Mesenchymal stem cell (in vitro differentiated cells and primary cell): Measurements from ENCODE around the gene TTC7B.

Experiments used
- DNase-seq: peaks from one replicate; pipeline ENCODE4 v3.0.0-alpha.2; 2013
- H2AFZ ChIP-seq: one replicate; pipeline ENCODE4 v1.6.1; 2013; ENCODE audit warnings: low read depth, mild to moderate bottlenecking, control low read depth, inconsistent platforms, low read length, moderate library complexity
- H2AK5ac ChIP-seq: 2 replicates; pipeline ENCODE4 v1.6.1; 2013; ENCODE audit warnings: low read length, moderate library complexity, mild to moderate bottlenecking, inconsistent platforms; ENCODE audit not compliant: severe bottlenecking
- H2BK120ac ChIP-seq: one replicate; pipeline ENCODE4 v1.6.1; 2013; ENCODE audit warnings: low read depth, mild to moderate bottlenecking, inconsistent platforms, low read length, moderate library complexity
- H2BK12ac ChIP-seq, 2 experiments: one replicate each; pipeline ENCODE4 v1.6.1; 2013; ENCODE audit warnings: inconsistent platforms in 2 of 2, low read length in 2 of 2, mild to moderate bottlenecking in 2 of 2, moderate library complexity in 2 of 2, control low read depth in 1 of 2
- H2BK15ac ChIP-seq: one replicate; pipeline ENCODE4 v1.6.1; 2013; ENCODE audit warnings: mild to moderate bottlenecking, low read depth, inconsistent platforms; ENCODE audit not compliant: poor library complexity, severe bottlenecking
- H2BK5ac ChIP-seq: 2 replicates; pipeline ENCODE4 v1.6.1; 2013; ENCODE audit warnings: low read depth, mild to moderate bottlenecking, low read length, control low read depth, inconsistent platforms; ENCODE audit not compliant: poor library complexity, severe bottlenecking
- H3K14ac ChIP-seq, 2 experiments: one replicate each; pipeline ENCODE4 v1.6.1; 2013; ENCODE audit warnings: inconsistent platforms in 2 of 2, low read length in 2 of 2, control low read depth in 1 of 2, mild to moderate bottlenecking in 1 of 2, moderate library complexity in 1 of 2
- H3K18ac ChIP-seq, 2 experiments: one replicate each; pipeline ENCODE4 v1.6.1; 2013; ENCODE audit warnings: inconsistent platforms in 2 of 2, low read length in 2 of 2, control low read depth in 1 of 2, low read depth in 1 of 2, mild to moderate bottlenecking in 1 of 2
- H3K23ac ChIP-seq, 2 experiments: one replicate each; pipeline ENCODE4 v1.6.1; 2013; ENCODE audit warnings: inconsistent platforms in 2 of 2, low read length in 2 of 2, mild to moderate bottlenecking in 2 of 2, moderate library complexity in 2 of 2, control low read depth in 1 of 2
- H3K27ac ChIP-seq: 2 replicates; pipeline ENCODE4 v1.5.1; 2013; ENCODE audit warnings: mild to moderate bottlenecking, moderate library complexity, low read length, control low read depth, inconsistent platforms; ENCODE audit not compliant: poor library complexity, severe bottlenecking
- H3K27me3 ChIP-seq, 2 experiments: 2 replicates each; pipeline versions ENCODE4 v1.6.1 to v1.7.0; 2013; ENCODE audit warnings: low read length in 2 of 2, mild to moderate bottlenecking in 2 of 2, moderate library complexity in 2 of 2, control low read depth in 1 of 2, inconsistent platforms in 1 of 2; ENCODE audit not compliant: control insufficient read depth in 1 of 2, insufficient read depth in 1 of 2
- H3K36me3 ChIP-seq, 2 experiments: 2 replicates each; pipeline versions ENCODE4 v1.6.1 to v1.7.0; 2013; ENCODE audit warnings: low read length in 2 of 2, control low read depth in 1 of 2, inconsistent platforms in 1 of 2, low read depth in 1 of 2, mild to moderate bottlenecking in 1 of 2; ENCODE audit not compliant: insufficient read depth in 2 of 2, control insufficient read depth in 1 of 2
- H3K4ac ChIP-seq, 2 experiments: one replicate each; pipeline ENCODE4 v1.6.1; 2013; ENCODE audit warnings: inconsistent platforms in 2 of 2, low read length in 2 of 2, mild to moderate bottlenecking in 2 of 2, moderate library complexity in 2 of 2, control low read depth in 1 of 2, low read depth in 1 of 2
- H3K4me1 ChIP-seq: 2 replicates; pipeline ENCODE4 v1.6.1; 2013; ENCODE audit warnings: low read depth, low read length, control low read depth; ENCODE audit not compliant: control insufficient read depth, insufficient read depth
- H3K4me2 ChIP-seq: 2 replicates; pipeline ENCODE4 v1.6.1; 2013; ENCODE audit warnings: low read length, mild to moderate bottlenecking, inconsistent platforms; ENCODE audit not compliant: poor library complexity, severe bottlenecking
- H3K4me3 ChIP-seq, 2 experiments: 2 replicates each; pipeline versions ENCODE4 v1.5.1 to v1.7.0; 2013; ENCODE audit warnings: low read length in 2 of 2, mild to moderate bottlenecking in 2 of 2, control low read depth in 1 of 2, low read depth in 1 of 2; ENCODE audit not compliant: insufficient read depth in 1 of 2
- H3K79me1 ChIP-seq: replicated peaks from 2 replicates; pipeline ENCODE4 v1.6.1; 2013; ENCODE audit warnings: mild to moderate bottlenecking, control low read depth, low read length, inconsistent platforms; ENCODE audit not compliant: poor library complexity, severe bottlenecking
- H3K9ac ChIP-seq: 2 replicates; pipeline ENCODE4 v1.7.0; 2013; ENCODE audit warnings: mild to moderate bottlenecking, low read length, moderate library complexity
- H3K9me3 ChIP-seq: 2 replicates; pipeline ENCODE4 v1.7.0; 2013; ENCODE audit warnings: mild to moderate bottlenecking, low read length; ENCODE audit not compliant: control insufficient read depth
- H4K8ac ChIP-seq: one replicate; pipeline ENCODE4 v1.6.1; 2013; ENCODE audit warnings: inconsistent platforms, mild to moderate bottlenecking, low read length, moderate library complexity
- H4K91ac ChIP-seq: one replicate; pipeline ENCODE4 v1.6.1; 2013; ENCODE audit warnings: mild to moderate bottlenecking, low read length, inconsistent platforms
- WGBS: methylation state at CpG from one replicate; pipeline ENCODE4 v1.1.7; 2013; ENCODE audit warnings: mixed read lengths; 5-methylcytosine and 5-hydroxymethylcytosine counted together

Gene TTC7B

GRCh38 chr14:90549794-90550641 lies 266.2 kb downstream of the TTC7B start:
- Histone ChIP-seq H3K27ac (no peak overlapping the region), H3K9ac (no peak overlapping the region), H4K8ac (no peak overlapping the region), H2BK120ac (no peak overlapping the region), H3K23ac (no peak overlapping the region), H2BK12ac (no peak overlapping the region), H3K18ac (no peak overlapping the region), H2AK5ac (no peak overlapping the region), H3K36me3 (peaks cover 0 to 5% of the 10 kb centered on the region in 2 experiments), H3K9me3 (no peaks in the 10 kb centered on the region), H2AFZ (no peak overlapping the region), H4K91ac (no peak overlapping the region), H2BK5ac (no peak overlapping the region), H3K4me3 (no peak overlapping the region), H2BK15ac (no peak overlapping the region), H3K4me1 (peaks cover 8% of the 10 kb centered on the region), H3K27me3 (no peaks in the 10 kb centered on the region), H3K4ac (no peak overlapping the region), H3K4me2 (no peak overlapping the region), H3K79me1 (no peaks in the 10 kb centered on the region), H3K14ac (no peak overlapping the region)
- WGBS = 91% methylated on average over 10 of the region's 10 CpGs
- DNase-seq = no peak

DNA sequence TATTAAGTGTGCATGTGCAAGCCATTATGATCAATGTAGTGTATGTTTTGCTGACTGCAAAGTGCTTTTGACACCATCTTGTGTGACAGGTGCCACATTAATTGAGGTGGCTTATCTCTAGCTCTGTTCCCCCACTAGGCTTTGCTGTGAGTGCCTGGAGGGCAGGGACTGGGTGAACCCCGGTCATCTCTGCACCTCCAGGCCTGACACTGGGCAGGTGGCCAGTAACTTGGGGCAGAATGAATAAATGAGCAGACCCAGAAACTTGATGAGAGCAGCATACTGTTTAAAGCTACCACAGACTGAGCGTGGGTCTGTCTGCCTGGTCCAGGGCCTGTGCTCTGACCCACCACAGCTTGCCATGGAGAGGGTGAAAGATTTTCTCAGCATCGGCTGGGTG lies 267.8 kb downstream of the TTC7B start:
- Histone ChIP-seq H2BK15ac (no peak overlapping the region), H3K4me1 (peaks cover 8% of the 10 kb centered on the region), H3K9me3 (no peaks in the 10 kb centered on the region), H3K4ac (no peak overlapping the region), H3K27ac (no peak overlapping the region), H2AFZ (no peak overlapping the region), H2BK120ac (no peak overlapping the region), H3K14ac (no peak overlapping the region), H3K27me3 (no peaks in the 10 kb centered on the region), H3K18ac (no peak overlapping the region), H3K4me2 (no peak overlapping the region), H4K8ac (no peak overlapping the region), H4K91ac (no peak overlapping the region), H2BK5ac (no peak overlapping the region), H3K79me1 (no peaks in the 10 kb centered on the region), H3K23ac (no peak overlapping the region), H2BK12ac (no peak overlapping the region), H3K36me3 (peaks cover 0 to 9% of the 10 kb centered on the region in 2 experiments), H3K9ac (no peak overlapping the region), H3K4me3 (no peak overlapping the region), H2AK5ac (no peak overlapping the region)
- DNase-seq = no peak
- WGBS = 97% methylated on average over 2 of the region's 3 CpGs

- Histone ChIP-seq H3K4me1 (peaks cover 8% of the 10 kb centered on the region), H4K91ac (no peak overlapping the region), H3K27ac (no peak overlapping the region), H2BK120ac (no peak overlapping the region), H3K79me1 (no peaks in the 10 kb centered on the region), H3K9me3 (no peaks in the 10 kb centered on the region), H3K36me3 (peaks cover 0 to 9% of the 10 kb centered on the region in 2 experiments), H2BK5ac (no peak overlapping the region), H4K8ac (no peak overlapping the region), H3K27me3 (no peaks in the 10 kb centered on the region), H2BK15ac (no peak overlapping the region), H3K9ac (no peak overlapping the region), H3K14ac (peak overlapping the region in 1 of 2 experiments; percentile 4), H3K18ac (no peak overlapping the region), H2BK12ac (no peak overlapping the region), H3K23ac (no peak overlapping the region), H3K4ac (no peak overlapping the region), H2AFZ (no peak overlapping the region), H3K4me3 (no peak overlapping the region), H2AK5ac (no peak overlapping the region), H3K4me2 (no peak overlapping the region)
- WGBS = 98% methylated on average over 3 of the region's 3 CpGs
- DNase-seq = no peak
Measured at GRCh38 chr14:90547968-90548367, 268.3 kb downstream of the TTC7B start.

GRCh38 chr14:90547250-90547649 lies 269.0 kb downstream of the TTC7B start:
- Histone ChIP-seq H3K18ac (no peak overlapping the region), H3K9me3 (no peaks in the 10 kb centered on the region), H2AK5ac (no peak overlapping the region), H3K27me3 (no peaks in the 10 kb centered on the region), H2BK120ac (no peak overlapping the region), H2BK12ac (no peak overlapping the region), H3K14ac (no peak overlapping the region), H3K27ac (no peak overlapping the region), H4K91ac (no peak overlapping the region), H3K4ac (no peak overlapping the region), H4K8ac (no peak overlapping the region), H3K23ac (no peak overlapping the region), H2BK15ac (no peak overlapping the region), H3K9ac (no peak overlapping the region), H3K4me1 (peaks cover 8% of the 10 kb centered on the region), H2BK5ac (no peak overlapping the region), H3K4me3 (no peak overlapping the region), H2AFZ (no peak overlapping the region), H3K36me3 (peaks cover 0 to 9% of the 10 kb centered on the region in 2 experiments), H3K4me2 (no peak overlapping the region), H3K79me1 (no peaks in the 10 kb centered on the region)
- no peak for DNase-seq
- WGBS = 97% methylated on average over 10 of the region's 10 CpGs
